ENCODE measurements around the gene SH3RF2. TPM values are rescaled to one million over a fixed set of nuclear protein-coding genes. Genes with fewer than 3 reads are reported as not detected.
A peak's percentile ranks its signal among the peaks of the same experiment; 100 is the strongest.
"Not testable (repeated sequence)": the region's sequence is repeated elsewhere in the genome, so short reads cannot be mapped to it uniquely, and the experiment has no call there.

SH3RF2 gene
- total RNA-seq = not detected

- Mint-ChIP-seq H3K4me1 (ENCODE audit: low read depth) (peaks cover 10% of the 10 kb centered on the region), H3K4me3 (no peak within 1 kb of the TSS), H3K9me3 (ENCODE audit: insufficient read depth) (no peaks in the 10 kb centered on the region), H3K27ac (no peak within 1 kb of the TSS), H3K27me3 (ENCODE audit: low read depth) (peaks cover 39% of the 10 kb centered on the region), H3K36me3 (ENCODE audit: low read depth) (no peaks in the 10 kb centered on the region)
- ChIA-PET CTCF (interaction anchor here (1.2 kb wide), 1 partner anchor 111 kb away, joined by 3 read pairs; no protein-coding TSS in a partner anchor), POLR2A (no interaction called here)
- DNase-seq (peak; percentile 24), ATAC-seq (peak; percentile 64)
Measured at GRCh38 chr5:145936401-145937131, at the start of gene SH3RF2. Gene SH3RF2 (plus strand): TSS chr5:145936578. CDS start chr5:145937929, 1,351 bp downstream.

- no peak for ATAC-seq
- POLR2A ChIA-PET = no interaction called here
- no peaks in the 10 kb centered on the region for H3K9me3 Mint-ChIP-seq (ENCODE audit: insufficient read depth)
- CTCF ChIA-PET = no interaction called here
- no peaks in the 10 kb centered on the region for H3K36me3 Mint-ChIP-seq (ENCODE audit: low read depth)
- no peak for DNase-seq
- peaks cover 1% of the 10 kb centered on the region for H3K27me3 Mint-ChIP-seq (ENCODE audit: low read depth)
- no peaks in the 10 kb centered on the region for H3K4me1 Mint-ChIP-seq (ENCODE audit: low read depth)
- no peak overlapping the region for H3K27ac Mint-ChIP-seq
- H3K4me3 Mint-ChIP-seq = no peak overlapping the region
Measured at GRCh38 chr5:145887217-145887616, 49.2 kb upstream of the SH3RF2 start.

- ATAC-seq (no peak), DNase-seq (no peak)
- CTCF ChIA-PET = interaction anchor here (1.3 kb wide), 1 partner anchor 63 kb away, joined by 3 read pairs; no protein-coding TSS in a partner anchor
- H3K36me3 Mint-ChIP-seq (ENCODE audit: low read depth) = no peaks in the 10 kb centered on the region
- no peaks in the 10 kb centered on the region for H3K9me3 Mint-ChIP-seq (ENCODE audit: insufficient read depth)
- H3K4me1 Mint-ChIP-seq (ENCODE audit: low read depth) = no peaks in the 10 kb centered on the region
- H3K27ac Mint-ChIP-seq = no peak overlapping the region
- H3K27me3 Mint-ChIP-seq (ENCODE audit: low read depth) = no peaks in the 10 kb centered on the region
- H3K4me3 Mint-ChIP-seq = no peak overlapping the region
- POLR2A ChIA-PET = no interaction called here
Measured at GRCh38 chr5:145887976-145888574, 48.3 kb upstream of the SH3RF2 start.

GRCh38 chr5:145889611-145890010, 46.8 kb upstream of the SH3RF2 start:
- H3K27ac Mint-ChIP-seq = no peak overlapping the region
- H3K36me3 Mint-ChIP-seq (ENCODE audit: low read depth) = no peaks in the 10 kb centered on the region
- H3K4me3 Mint-ChIP-seq = no peak overlapping the region
- no peaks in the 10 kb centered on the region for H3K27me3 Mint-ChIP-seq (ENCODE audit: low read depth)
- ATAC-seq (no peak), DNase-seq (no peak)
- no peaks in the 10 kb centered on the region for H3K4me1 Mint-ChIP-seq (ENCODE audit: low read depth)
- no peaks in the 10 kb centered on the region for H3K9me3 Mint-ChIP-seq (ENCODE audit: insufficient read depth)
- ChIA-PET POLR2A (no interaction called here), CTCF (no interaction called here)

GRCh38 chr5:145891378-145891777, 45.0 kb upstream of the SH3RF2 start:
- DNase-seq; H3K9me3 Mint-ChIP-seq (ENCODE audit: insufficient read depth); H3K36me3 Mint-ChIP-seq (ENCODE audit: low read depth); H3K4me1 Mint-ChIP-seq (ENCODE audit: low read depth); H3K27me3 Mint-ChIP-seq (ENCODE audit: low read depth); POLR2A ChIA-PET; ATAC-seq; H3K4me3 Mint-ChIP-seq; H3K27ac Mint-ChIP-seq; CTCF ChIA-PET: not testable (repeated sequence)

- no peak overlapping the region for H3K27ac Mint-ChIP-seq
- H3K27me3 Mint-ChIP-seq (ENCODE audit: low read depth) = peaks cover 4% of the 10 kb centered on the region
- no peaks in the 10 kb centered on the region for H3K4me1 Mint-ChIP-seq (ENCODE audit: low read depth)
- POLR2A ChIA-PET = no interaction called here
- H3K36me3 Mint-ChIP-seq (ENCODE audit: low read depth) = no peaks in the 10 kb centered on the region
- H3K9me3 Mint-ChIP-seq (ENCODE audit: insufficient read depth) = no peaks in the 10 kb centered on the region
- ATAC-seq (no peak), DNase-seq (no peak)
- CTCF ChIA-PET = no interaction called here
- no peak overlapping the region for H3K4me3 Mint-ChIP-seq
Measured at GRCh38 chr5:145898171-145898570, 38.2 kb upstream of the SH3RF2 start.

- no peaks in the 10 kb centered on the region for H3K9me3 Mint-ChIP-seq (ENCODE audit: insufficient read depth)
- DNase-seq (no peak), ATAC-seq (no peak)
- H3K36me3 Mint-ChIP-seq (ENCODE audit: low read depth) = no peaks in the 10 kb centered on the region
- no peaks in the 10 kb centered on the region for H3K4me1 Mint-ChIP-seq (ENCODE audit: low read depth)
- CTCF ChIA-PET = no interaction called here
- H3K4me3 Mint-ChIP-seq = no peak overlapping the region
- POLR2A ChIA-PET = no interaction called here
- no peak overlapping the region for H3K27ac Mint-ChIP-seq
- H3K27me3 Mint-ChIP-seq (ENCODE audit: low read depth) = peaks cover 3% of the 10 kb centered on the region
Measured at GRCh38 chr5:145902421-145902820, 34.0 kb upstream of the SH3RF2 start.

GRCh38 chr5:145903113-145903512, 33.3 kb upstream of the SH3RF2 start:
- POLR2A ChIA-PET = no interaction called here
- H3K27me3 Mint-ChIP-seq (ENCODE audit: low read depth) = peaks cover 2% of the 10 kb centered on the region

GRCh38 chr5:145903867-145904266, 32.5 kb upstream of the SH3RF2 start:
- no peaks in the 10 kb centered on the region for H3K27me3 Mint-ChIP-seq (ENCODE audit: low read depth)
- CTCF ChIA-PET = no interaction called here
- DNase-seq (no peak), ATAC-seq (no peak)
- POLR2A ChIA-PET = no interaction called here
- no peak overlapping the region for H3K4me3 Mint-ChIP-seq
- no peaks in the 10 kb centered on the region for H3K9me3 Mint-ChIP-seq (ENCODE audit: insufficient read depth)
- no peak overlapping the region for H3K27ac Mint-ChIP-seq
- H3K36me3 Mint-ChIP-seq (ENCODE audit: low read depth) = no peaks in the 10 kb centered on the region
- no peaks in the 10 kb centered on the region for H3K4me1 Mint-ChIP-seq (ENCODE audit: low read depth)

More at GRCh38 chr5:145903113-145903512, 33.3 kb upstream of the SH3RF2 start:
- ATAC-seq (no peak), DNase-seq (no peak)
- Mint-ChIP-seq H3K4me3 (no peak overlapping the region), H3K36me3 (ENCODE audit: low read depth) (no peaks in the 10 kb centered on the region), H3K27ac (no peak overlapping the region), H3K4me1 (ENCODE audit: low read depth) (no peaks in the 10 kb centered on the region), H3K9me3 (ENCODE audit: insufficient read depth) (no peaks in the 10 kb centered on the region)
- CTCF ChIA-PET = no interaction called here

GRCh38 chr5:145904743-145905142, 31.6 kb upstream of the SH3RF2 start:
- no peak for ATAC-seq
- Mint-ChIP-seq H3K9me3 (ENCODE audit: insufficient read depth) (no peaks in the 10 kb centered on the region), H3K36me3 (ENCODE audit: low read depth) (no peaks in the 10 kb centered on the region), H3K27me3 (ENCODE audit: low read depth) (no peaks in the 10 kb centered on the region), H3K4me3 (no peak overlapping the region), H3K27ac (no peak overlapping the region), H3K4me1 (ENCODE audit: low read depth) (no peaks in the 10 kb centered on the region)
- ChIA-PET CTCF (no interaction called here), POLR2A (no interaction called here)
- DNase-seq = no peak

GRCh38 chr5:145906401-145906800, 30.0 kb upstream of the SH3RF2 start:
- DNase-seq (no peak), ATAC-seq (no peak)
- no peaks in the 10 kb centered on the region for H3K4me1 Mint-ChIP-seq (ENCODE audit: low read depth)
- no peak overlapping the region for H3K27ac Mint-ChIP-seq
- POLR2A ChIA-PET = no interaction called here
- no peak overlapping the region for H3K4me3 Mint-ChIP-seq
- CTCF ChIA-PET = no interaction called here
- H3K27me3 Mint-ChIP-seq (ENCODE audit: low read depth) = no peaks in the 10 kb centered on the region
- H3K9me3 Mint-ChIP-seq (ENCODE audit: insufficient read depth) = no peaks in the 10 kb centered on the region
- no peaks in the 10 kb centered on the region for H3K36me3 Mint-ChIP-seq (ENCODE audit: low read depth)

GRCh38 chr5:145908206-145908960, 28.0 kb upstream of the SH3RF2 start:
- Mint-ChIP-seq H3K4me1 (ENCODE audit: low read depth) (no peaks in the 10 kb centered on the region), H3K4me3 (no peak overlapping the region), H3K36me3 (ENCODE audit: low read depth) (no peaks in the 10 kb centered on the region), H3K27ac (no peak overlapping the region), H3K27me3 (ENCODE audit: low read depth) (no peaks in the 10 kb centered on the region), H3K9me3 (ENCODE audit: insufficient read depth) (no peaks in the 10 kb centered on the region)
- ChIA-PET POLR2A (no interaction called here), CTCF (no interaction called here)
- DNase-seq = no peak
- ATAC-seq = no peak

All from activated CD8-positive, alpha-beta T cell treated with anti-CD3 and anti-CD28 coated beads, Interleukin-2, amount 10 ng/mL, durations not matched to agents 7 days and 5 days (primary cell).